Stimulated activated CD8-positive, alpha-beta memory T cell treated with anti-CD3 and anti-CD28 coated beads, Interleukin-4, amount 100 ng/mL, for 4 hours (primary cell): ENCODE results near the gene LYG1.
A peak's percentile ranks its signal among the peaks of the same experiment; 100 is the strongest.
"Not testable (repeated sequence)": the region's sequence is repeated elsewhere in the genome, so short reads cannot be mapped to it uniquely, and the experiment has no call there.

Source experiments
- DNase-seq, 2 donors: peaks; one replicate each; pipeline ENCODE4 v3.0.0-alpha.2; 2020; ENCODE audit warnings: low read depth in 2 of 2, low spot score in 1 of 2

The LYG1 gene

DNA sequence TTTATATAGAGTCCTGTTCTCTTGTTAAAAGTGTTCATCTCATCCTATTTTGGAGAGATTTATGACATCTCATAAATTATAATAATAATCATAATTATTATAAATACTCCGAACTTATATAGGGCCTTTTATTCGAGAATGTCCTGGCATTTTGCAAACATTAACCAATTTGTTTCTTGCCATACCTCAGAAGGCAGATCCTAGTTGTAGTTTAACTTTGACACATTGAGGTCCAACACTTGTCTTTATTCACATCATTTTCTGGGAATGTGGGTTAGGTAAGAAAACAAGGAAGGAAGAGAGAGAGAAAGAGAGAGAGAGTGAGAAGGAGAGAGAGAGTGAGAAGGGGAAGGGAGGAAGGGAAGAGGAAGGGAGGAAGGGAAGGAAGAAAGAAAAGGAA, at the start of gene LYG1:
LYG1 (minus strand) TSS at position 101 of the 400 bp plus-strand sequence. CDS start 5,527 bp downstream, outside the sequence.
- not testable (repeated sequence) for DNase-seq

DNA sequence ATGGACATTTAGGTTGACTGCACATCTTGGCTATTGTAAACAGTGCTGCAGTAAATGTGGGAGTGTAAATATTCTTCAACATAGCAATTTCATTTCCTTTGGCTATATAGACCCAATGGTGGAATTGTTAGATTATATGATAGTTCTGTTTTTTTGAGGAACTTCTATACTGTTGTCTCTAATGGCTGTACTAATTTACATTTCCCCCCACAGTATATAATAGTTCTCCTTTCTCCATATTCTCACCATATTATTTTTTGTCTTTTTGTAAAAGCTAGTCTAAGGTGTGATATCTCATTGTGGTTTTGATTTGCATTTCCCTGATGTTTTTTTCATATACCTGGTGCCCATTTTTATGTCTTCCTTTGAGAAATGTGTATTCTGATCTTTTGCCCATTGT, 49.2 kb upstream of the LYG1 start:
- DNase-seq = no peak

DNA sequence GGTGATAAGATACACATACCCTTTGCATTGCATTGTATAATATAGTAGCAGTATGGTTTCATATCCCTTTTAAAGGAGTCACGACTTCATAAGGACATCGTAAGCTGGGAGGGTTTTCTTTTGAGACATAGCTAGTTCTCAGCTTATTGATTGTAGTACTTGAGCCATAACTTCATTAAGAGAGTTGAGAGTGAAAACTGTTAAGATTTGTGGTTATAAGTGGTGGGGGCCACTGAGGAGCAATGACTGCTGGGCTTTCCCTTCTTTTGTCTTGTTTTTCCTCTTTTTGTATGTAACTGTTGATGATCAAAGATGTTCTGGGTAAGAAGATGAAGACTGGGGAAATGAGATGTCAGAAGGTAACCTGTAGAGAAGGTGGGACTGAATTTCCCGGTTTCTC, 47.2 kb upstream of the LYG1 start:
- no peak for DNase-seq

DNA sequence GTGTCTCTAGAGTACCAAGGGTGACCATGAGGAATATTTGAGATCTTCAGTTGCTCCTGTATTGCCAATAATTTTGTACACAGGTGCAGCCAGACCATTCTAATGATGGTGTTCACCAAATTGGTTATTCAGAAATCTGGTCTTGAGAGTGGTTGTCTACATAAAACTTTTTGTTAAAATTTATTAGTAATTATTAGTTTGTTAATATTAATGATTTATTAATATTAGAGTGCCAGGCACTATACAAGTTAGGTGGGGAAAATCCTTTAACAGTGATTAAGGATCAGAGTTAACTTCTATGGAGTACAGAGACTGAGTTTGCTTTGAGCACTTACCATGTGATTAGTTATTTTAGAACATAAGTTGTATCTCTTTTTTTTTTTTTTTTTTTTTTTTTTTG, 45.2 kb upstream of the LYG1 start:
- DNase-seq = no peak

DNA sequence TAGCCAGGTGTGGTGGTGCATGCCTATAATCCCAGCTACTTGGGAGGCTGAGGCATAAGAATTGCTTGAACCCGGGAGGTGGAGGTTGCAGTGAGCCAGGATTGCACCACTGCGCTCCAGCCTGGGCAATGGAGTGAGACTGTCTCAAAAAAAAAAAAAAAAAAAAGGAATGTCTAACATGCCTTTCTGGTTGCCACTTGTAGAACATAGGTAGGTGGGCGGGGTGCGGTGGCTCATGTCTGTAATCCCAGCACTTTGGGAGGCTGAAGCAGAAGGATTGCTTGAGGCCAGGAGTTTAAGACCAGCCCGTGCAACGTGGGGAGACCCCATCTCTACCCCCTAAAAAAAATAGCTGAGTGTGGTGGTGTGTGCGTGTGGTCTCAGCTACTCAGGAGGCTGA, 44.4 kb upstream of the LYG1 start:
- DNase-seq = not testable (repeated sequence)

DNA sequence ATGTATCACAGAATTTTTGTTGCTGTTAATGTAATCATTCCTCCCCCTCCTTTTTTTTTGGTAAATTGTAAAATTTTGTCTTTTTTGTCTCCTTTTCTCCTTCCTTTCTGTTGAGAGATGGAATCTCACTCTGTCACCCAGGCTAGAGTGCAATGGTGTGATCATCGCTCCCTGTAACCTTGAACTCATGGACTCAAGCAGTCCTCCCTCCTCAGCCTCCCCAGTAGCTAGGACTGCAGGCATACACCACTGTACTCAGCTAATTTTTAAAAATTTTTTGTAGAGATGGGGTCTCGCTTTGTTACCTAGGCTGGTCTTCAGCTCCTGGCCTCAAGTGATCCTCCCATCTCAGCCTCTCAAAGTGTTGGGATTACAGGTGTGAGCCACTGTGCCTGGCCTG, 41.5 kb upstream of the LYG1 start:
- DNase-seq = no peak

DNA sequence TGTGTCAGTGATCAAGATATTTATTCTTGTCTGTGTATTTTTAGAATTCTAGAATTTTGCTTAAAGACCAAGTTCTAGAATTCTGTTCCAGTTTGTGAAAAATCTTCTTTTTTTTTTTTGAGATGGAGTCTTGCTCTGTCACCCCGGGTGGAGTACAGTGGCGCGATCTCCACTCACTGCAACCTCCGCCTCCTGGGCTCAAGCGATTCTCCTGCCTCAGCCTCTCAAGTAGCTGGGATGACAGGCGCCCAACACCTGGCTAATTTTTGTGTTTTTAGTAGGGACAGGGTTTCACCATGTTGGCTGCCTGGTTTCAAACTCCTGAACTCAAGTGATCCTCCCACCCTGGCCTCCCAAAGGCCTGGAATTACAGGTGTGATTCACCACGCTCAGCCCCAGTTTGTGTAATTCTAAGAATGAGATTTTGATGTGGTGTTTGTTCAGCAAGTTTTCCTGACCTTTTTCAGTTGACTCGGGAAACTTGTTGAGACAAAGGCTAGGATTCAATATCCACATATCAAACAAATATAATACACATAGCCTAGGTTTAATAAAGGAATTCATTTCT, 39.8 kb upstream of the LYG1 start:
- no peak for DNase-seq

DNA sequence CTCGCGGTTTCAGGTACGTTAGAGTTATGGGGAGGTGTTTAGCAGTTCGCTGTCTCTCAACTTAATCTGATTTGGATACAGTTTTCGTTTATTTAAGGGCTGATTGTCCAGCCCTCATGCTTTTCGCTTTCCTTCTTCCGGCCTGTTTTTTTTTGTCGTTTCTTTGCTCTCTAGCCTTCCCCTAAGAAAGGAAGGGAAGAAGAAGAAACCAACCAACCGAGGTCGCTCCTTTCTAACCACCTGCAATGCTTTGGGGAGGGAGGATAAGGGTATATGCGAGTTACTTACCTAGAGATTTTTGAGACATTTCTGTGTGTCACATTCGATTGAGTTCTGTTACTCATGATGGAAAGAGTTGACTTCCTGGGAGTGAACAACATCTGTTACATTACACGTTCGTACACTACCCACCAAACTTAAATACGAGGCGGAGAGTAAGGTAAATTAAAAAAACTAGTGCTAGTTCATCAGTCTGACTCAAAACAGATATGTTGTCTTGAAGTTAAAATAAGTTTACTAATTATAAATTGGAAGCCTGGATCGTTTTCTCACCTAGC, 37.1 kb upstream of the LYG1 start:
- no peak for DNase-seq

DNA sequence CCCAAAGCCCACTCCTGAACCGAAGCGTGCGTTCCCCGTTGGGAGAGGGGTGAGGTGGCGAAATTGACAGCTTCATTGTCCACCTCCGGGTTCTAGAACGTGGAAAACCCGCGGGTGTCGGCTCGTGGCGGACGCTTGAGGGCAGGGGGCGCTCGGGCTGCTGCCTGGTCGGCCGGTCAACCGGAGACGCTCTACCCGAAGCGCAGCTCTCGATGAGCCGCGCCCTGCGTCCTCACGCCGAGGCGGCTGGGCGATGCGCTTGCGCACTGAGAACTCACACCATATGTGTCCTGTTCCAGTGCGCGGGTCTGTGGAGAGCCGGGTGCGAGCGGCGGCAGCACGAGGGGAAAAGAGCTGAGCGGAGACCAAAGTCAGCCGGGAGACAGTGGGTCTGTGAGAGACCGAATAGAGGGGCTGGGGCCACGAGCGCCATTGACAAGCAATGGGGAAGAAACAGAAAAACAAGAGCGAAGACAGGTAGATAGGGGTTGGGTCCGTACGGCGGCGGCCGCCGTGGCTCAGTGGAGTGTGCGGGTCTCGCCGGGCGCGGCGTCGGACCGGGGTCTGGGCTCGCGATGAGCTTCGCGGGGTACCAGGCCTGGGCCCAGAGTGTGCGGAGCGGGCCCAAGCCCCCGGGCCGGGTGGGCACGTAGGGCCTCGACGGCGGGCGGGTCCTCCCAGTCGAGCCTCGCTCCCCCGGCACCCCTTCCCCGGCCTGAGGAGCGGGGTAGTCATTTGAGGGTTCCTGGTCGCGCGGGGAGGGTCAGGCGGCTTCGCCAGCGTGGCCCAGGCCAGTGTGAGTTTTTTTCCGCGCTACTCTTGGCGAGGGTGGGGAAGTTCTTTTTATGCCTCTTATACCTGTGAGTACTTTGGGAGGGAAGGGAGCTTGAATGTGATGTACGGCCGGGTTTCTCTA, 36.4 kb upstream of the LYG1 start, which contains the start of gene EIF5B:
EIF5B (plus strand) TSS at position 277 of the 916 bp plus-strand sequence; CDS start at position 443, 166 bp downstream.
- DNase-seq = peak; percentile 77 to 89

DNA sequence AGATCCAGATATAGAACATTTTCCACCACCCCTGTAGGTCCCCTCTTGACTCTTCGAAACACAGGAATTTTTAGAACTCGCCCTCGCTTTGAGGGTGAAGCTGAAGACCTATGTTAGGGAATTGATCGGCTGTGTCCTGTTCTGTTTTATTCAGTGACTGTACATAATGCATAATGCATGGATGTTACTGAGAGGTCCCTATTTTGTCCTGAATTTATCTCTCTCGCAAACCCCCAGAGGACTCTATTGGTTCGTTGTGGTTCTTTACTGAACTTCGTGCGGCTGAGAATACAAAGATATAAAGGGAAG, 35.8 kb upstream of the LYG1 start:
- DNase-seq = no peak

DNA sequence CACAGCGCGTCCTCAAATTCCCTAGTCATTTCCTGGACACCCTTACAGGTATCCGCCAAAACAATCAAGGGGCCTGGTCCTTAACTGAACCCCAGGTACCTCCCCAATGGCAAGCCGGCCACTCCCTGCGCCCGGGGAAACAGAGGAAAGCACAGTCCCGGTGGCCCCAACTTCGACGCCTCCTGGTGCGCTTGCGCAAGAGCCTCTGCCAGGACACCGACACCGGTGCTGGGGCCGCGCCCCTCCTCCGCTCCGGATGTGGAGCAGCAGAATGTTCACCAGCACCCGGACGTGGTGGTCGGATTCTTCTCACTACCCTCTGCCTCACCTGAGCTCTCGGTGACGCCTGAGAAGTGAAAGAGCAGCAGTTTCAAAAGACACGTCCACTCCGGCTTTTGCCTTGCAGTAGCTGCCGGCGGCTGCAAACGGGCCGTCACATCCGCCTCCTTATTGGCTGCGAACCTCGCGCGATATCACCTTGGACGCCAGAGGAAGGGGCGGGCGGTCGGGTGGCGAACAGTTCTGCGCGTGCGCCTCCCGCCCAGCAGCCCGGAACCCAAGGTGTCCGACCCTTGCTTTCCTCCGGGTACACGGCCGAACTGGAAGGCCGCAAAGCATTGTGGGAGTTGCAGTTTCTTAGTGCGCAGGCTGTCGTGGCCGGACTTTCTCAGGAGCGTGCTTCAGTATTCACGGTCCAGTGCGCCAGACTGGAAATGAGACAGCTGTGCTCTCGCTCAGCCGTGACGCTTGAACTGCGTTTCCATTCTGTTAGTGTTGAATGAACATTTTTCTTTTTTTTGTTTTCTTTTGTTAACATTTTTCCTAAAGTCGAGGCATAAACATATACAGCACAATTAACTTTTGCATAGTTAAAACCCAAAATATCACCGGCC, 35.2 kb upstream of the LYG1 start, which contains the start of gene TXNDC9:
TXNDC9 (minus strand) TSS at position 423 of the 893 bp plus-strand sequence. CDS start 3,123 bp downstream, outside the sequence.
- peak; percentile 95 to 96 for DNase-seq

DNA sequence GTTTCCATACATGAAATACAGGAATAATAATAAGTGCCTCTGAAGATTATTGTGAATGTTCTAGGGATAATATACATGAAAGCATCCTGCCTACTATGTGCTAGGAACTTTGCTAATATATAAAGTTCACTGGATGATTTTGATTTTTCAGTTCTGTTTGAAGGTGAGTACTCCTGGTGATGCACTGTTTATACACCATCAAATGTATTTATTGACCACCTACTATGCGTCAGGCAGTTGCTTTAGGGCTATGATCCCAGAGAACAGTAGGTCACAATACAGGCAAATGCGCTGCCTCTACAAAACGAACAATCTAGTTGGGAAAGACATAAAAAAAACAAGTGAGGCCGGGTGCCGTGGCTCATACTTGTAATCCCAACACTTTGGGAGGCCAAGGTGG, 24.4 kb upstream of the LYG1 start:
- no peak for DNase-seq

DNA sequence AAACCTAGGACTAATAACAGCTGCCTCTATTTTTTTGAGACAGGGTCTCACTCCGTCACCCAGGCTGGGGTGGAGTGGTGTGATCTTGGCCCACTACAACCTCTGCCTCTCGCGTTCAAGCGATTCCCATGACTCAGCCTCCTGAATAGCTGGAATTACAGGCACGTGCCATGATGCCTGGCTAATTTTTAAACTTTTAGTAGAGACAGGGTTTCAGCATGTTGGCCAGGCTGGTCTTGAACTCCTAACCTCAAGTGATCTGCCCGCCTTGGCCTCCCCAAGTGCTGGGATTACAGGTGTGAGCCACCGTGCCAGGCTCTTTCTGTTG, 16.8 kb upstream of the LYG1 start:
- not testable (repeated sequence) for DNase-seq

DNA sequence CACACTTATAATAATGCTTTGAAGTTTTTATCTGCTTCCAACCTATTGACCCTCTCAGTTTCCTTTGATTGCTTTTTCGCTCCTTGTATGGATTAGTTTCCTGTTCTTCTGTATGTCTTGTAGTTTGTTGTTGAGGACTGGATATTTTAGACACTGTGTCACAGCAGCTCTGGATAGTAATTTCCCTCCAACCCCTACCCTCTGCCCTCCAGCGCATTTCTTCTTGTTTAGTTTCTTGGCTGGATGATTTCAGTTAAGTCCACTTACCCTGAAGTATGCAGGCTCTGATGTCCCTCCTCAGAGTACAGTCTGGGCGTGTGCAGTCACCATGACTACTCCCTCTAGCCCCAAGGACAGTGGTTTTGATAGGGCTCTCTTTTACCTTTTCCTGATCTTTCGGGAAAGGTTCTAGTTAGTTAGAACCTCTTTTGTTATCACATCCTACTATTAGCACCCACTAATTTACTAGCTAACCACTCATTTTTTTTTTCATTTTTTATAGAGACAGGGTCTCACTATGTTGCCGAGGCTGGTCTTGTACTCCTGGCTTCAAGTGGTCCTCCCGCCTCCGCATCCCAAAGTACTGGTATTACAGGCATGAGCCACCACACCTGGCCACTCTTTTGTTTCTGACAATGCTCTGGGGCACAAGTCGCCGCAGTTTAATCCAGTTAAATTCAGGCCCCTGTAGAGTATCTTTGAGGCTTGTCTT, 16.3 kb upstream of the LYG1 start:
- no peak for DNase-seq

DNA sequence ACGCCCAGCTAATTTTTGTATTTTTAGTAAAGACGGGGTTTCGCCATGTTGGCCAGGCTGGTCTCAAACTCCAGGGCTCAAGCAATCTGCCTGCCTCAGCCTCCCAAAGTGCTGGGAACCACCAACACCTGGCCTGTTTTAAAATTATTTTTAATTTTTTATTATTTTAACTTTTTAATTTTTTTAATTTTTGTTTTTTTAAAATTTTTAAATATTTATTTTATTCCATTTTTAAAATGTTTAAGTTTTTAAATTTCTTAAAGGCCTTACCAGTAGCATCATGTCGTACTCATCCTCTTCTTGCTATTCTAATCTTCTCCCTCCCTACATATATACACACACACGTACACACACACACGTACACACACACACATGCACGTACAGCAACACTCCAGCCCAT, 1.4 kb downstream of the LYG1 start:
- DNase-seq = no peak

DNA sequence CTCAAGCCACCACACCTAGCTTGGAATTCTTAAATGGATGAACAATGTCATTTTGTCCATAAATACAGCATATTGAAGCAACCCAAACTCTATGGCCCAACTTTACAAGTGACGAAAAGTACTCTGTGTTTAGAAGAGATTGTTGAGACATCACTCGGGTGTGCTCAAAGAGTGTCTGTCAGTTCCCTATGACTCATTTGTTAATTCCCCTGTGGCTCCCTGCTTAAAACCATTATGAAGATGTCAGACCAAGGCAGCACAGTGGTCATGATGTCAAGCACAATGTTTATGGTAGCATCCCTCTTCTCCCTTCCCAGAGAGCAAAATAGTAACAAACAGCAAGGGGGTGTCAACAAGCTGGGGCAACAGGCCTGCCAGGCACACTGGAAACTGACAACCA, 3.0 kb downstream of the LYG1 start:
- no peak for DNase-seq

DNA sequence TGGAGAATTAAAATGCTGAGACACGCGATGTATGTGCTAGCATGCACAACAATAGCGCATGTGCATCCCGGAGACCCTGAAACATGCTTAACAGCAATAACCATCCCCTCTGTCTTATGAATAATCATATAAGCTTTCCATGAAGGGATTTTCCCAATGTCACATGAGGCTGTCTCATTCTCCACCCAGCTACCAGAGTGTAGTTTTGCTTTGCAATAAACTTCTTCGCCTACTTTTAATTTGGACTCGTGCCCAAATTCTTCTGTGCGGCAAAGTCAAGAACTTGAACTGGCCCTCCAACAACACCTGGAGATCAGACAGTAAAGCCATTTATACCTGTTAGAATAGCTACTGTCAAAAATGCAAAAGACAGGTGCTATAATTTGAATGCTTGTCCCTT, 15.5 kb downstream of the LYG1 start:
- no peak for DNase-seq

DNA sequence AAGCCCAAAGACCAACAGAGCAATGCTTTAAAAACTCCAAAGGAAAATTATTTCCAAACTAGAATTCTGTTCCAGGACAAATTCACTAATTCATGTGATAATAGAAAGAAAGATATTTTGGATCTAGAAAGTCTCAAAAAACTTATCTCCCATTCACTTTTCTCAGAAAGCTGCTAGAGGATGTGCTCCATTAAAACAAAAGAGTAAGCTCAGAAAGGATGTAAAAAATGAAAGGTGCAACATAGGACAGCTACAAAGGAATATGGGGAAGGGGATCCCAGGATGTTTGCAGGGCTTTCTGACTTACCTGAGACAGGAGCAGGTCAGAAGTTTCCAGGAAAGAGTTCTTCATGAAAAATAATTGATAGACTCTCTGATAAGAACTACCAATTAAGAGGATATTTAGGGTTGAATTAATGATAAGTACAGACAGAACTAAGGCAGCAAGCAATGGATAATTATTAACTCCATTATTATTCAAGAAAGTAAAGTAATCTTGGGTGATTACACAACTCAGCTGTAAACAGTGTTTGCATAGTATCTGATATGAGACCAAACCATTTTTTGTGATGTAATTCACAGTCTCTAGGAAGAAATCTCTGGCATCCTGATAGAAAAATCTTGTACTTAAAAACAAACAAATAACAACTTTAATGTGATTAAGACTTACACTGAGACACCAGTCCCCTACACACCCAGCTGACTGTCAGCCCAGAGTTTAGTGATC, 20.9 kb downstream of the LYG1 start:
- no peak for DNase-seq

DNA sequence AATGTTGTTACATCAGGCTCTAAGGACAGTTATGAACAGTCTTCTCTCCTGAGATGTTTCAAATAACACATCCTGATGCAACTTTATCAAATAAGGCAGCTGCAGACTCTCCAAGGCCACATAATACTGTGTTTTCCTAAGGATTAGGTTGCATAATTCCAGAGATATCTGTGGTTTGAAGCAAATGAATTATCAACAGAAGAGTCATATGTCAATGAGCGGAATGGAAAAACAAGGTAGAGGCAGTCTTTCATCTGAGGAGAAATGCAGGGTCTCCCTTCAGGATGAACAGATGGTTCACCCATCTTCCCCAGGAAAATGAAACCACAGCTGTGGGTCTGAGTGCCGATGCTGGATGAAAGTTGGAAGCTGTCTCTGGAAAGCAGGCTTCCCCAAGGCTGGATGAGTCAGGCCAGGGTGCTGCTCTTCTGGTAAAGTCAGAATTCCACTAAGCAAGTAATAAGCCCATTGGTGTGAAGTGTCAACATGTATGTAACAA, 22.2 kb downstream of the LYG1 start:
- no peak for DNase-seq

DNA sequence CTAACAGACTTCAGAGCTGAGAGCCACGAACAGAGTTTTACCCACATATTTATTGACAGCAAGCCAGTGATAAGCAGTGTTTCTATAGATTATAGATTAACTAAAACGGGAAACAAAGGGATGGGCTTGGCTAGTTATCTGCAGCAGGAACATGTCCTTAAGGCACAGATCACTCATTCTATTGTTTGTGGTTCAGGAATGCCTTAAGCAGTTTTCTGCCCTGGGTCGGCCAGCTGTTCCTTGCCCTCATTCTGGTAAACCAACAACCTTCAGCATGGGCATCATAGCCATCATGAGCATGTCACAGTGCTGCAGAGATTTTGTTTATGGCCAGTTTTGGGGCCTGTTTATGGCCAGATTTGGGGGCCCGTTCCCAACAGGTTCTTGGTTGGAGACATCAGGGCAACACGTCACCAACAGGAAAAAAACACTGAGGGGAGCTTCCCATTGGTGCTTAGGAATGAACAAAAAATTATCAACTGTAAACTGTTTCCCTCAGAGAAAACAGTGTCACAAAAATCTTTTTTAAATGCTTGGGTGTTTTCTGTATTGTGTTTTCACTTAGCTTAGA, 22.7 kb downstream of the LYG1 start:
- DNase-seq = not testable (repeated sequence)
